ENCODE measurements around the gene MERTK.
"Not testable (repeated sequence)": the region's sequence is repeated elsewhere in the genome, so short reads cannot be mapped to it uniquely, and the experiment has no call there.

Gene MERTK

GRCh38 chr2:111910609-111911277, 12.3 kb downstream of the MERTK start:
- no peak for DNase-seq

- DNase-seq: not testable (repeated sequence)
These were observed 13.0 kb downstream of the MERTK start for GRCh38 chr2:111911295-111911977.

- DNase-seq: no peak
These were observed 14.1 kb downstream of the MERTK start for GRCh38 chr2:111912547-111912946.

GRCh38 chr2:111917106-111917505, 18.7 kb downstream of the MERTK start:
- no peak for DNase-seq

GRCh38 chr2:111918383-111918806, 20.0 kb downstream of the MERTK start:
- peak; percentile 97 for DNase-seq

GRCh38 chr2:111919365-111919764, 21.0 kb downstream of the MERTK start:
- DNase-seq: no peak

GRCh38 chr2:111919794-111920608, 21.6 kb downstream of the MERTK start:
- DNase-seq: no peak

- DNase-seq: peak; percentile 52
These were observed 24.9 kb downstream of the MERTK start for GRCh38 chr2:111923276-111923804.

- DNase-seq: no peak
These were observed 26.3 kb downstream of the MERTK start for GRCh38 chr2:111924617-111925107.

GRCh38 chr2:111927723-111928122, 29.3 kb downstream of the MERTK start:
- DNase-seq: no peak

- no peak for DNase-seq
These were observed 32.0 kb downstream of the MERTK start for GRCh38 chr2:111930409-111930808.

GRCh38 chr2:111930875-111931274, 32.5 kb downstream of the MERTK start:
- peak; percentile 53 for DNase-seq

GRCh38 chr2:111932841-111933291, 34.5 kb downstream of the MERTK start:
- no peak for DNase-seq

- DNase-seq: not testable (repeated sequence)
These were observed 35.5 kb downstream of the MERTK start for GRCh38 chr2:111933900-111934299.

- DNase-seq: no peak
These were observed 38.5 kb downstream of the MERTK start for GRCh38 chr2:111936881-111937280.

GRCh38 chr2:111938392-111938791, 40.0 kb downstream of the MERTK start:
- no peak for DNase-seq

- DNase-seq: no peak
These were observed 42.2 kb downstream of the MERTK start for GRCh38 chr2:111940333-111941196.

GRCh38 chr2:111941531-111941930, 43.1 kb downstream of the MERTK start:
- no peak for DNase-seq

- no peak for DNase-seq
These were observed 46.3 kb downstream of the MERTK start for GRCh38 chr2:111944531-111945210.

- DNase-seq: no peak
These were observed 47.3 kb downstream of the MERTK start for GRCh38 chr2:111945444-111946293.
